ENCODE results near the gene BACH1.
"Not testable (repeated sequence)": the region's sequence is repeated elsewhere in the genome, so short reads cannot be mapped to it uniquely, and the experiment has no call there.

BACH1 gene

DNA sequence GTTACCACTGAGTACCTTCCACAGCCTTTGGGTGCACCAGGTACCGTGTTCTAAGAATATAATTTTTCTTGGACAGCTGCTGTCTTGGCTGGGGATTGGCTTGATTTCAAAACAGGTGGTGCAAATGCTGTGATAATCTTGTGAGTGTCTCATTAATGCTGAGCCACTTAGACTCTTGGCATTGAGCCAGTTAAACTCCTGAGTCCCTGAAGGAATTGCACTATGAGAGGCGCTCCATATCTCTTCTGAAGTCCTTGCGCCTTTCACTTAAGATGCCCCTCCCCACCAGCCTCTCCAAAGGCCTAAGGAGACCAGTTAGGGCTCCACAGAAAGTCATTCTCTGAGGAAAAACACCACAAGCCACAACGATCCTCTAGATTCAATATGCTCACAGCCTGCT is 51.0 kb downstream of the BACH1 start:
- DNase-seq, result no peak

DNA sequence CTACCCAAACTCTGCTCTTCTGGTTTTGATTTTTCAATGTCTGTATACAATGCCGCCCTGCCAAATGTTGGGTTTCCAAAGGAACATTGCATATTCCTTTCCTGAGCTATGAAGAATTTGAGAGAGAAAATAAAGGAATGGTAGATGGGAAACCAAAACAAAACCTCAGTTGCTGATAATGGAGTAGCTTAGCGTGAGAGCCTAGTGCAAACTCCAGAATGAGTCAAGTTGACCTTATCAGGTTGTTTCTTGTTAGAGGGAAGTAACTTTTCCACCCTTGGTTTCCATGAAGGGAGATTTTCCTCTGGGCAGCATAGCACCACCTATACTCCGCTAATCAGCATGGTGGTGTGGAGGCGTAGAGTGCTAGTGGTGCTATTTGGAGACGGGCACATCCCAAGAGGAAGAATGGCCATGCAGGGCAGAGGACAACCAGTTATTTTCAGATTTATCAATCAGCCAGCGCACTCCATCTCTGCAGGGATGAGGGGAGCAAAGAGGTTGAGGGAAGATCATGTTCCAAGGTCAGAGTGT is 51.6 kb downstream of the BACH1 start:
- no peak for DNase-seq

- no peak for DNase-seq
Observed at GRCh38 chr21:29351691-29352090, 53.0 kb downstream of the BACH1 start.

DNA sequence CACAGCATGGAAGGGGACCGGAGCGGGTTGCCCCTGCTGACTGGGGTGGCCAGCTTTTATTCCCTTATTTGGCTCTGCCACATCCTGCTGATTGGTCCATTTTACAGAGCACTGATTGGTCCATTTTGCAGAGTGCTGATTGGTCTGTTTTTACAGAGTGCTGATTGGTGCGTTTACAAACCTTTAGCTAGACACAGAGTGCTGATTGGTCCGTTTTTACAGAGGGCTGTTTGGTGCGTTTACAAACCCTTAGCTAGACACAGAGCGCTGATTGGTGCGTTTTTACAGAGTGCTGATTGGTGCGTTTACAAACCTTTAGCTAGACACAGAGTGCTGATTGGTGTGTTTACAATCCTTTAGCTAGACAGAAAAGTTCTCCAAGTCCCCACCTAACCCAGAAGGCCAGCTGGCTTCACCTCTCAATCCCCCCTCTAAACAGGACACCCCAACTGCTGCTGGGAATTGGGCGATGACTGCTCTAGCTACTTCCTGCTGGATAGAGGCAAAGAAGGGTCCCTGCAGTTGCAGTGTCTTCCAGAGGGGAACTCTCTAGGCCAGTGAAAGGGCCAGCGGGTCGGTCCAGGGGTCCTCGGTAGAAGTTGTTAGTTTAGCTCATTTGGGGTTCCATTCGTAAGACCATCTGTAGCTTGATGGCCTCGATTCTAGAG is 56.5 kb downstream of the BACH1 start:
- DNase-seq, result not testable (repeated sequence)

DNA sequence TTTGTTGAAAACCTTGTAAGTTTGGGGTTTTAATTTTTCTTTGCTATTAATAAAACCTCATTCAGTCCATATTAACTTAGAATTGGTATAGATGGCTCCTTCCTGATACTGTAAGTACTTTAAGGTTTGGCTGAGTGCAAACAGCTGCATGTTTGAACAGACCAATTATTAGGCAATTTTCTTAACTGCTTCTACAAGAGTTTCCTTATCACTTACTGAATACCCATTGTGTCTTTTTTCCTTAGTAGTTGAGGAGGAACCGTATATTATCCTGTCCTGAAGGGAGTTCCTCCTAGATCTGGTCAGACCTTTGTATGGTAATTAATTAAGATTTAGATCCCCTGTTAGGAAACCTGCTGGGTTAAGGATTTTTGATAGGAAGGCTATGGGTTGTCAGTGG is 57.6 kb downstream of the BACH1 start:
- not testable (repeated sequence) for DNase-seq

GRCh38 chr21:29356810-29357209 is 58.1 kb downstream of the BACH1 start:
- DNase-seq, result not testable (repeated sequence)

DNA sequence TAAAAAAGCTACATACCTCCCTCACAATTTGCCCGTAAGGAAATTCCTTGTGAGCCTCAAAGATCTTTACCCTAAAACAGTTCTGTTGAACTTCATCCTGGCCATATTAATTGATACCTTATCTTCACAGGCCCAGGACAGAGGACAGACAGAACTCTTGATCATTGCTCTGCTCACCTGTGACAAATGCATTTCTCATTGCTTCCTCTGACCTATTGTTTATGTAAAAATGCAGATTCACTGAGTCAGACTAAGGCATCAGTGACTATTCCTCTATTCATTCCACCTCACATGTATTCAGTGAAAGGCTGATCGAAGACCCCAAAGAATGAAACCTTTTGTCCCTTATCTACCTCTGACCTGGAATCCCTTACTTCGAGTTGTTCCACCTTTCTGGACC is 61.0 kb downstream of the BACH1 start:
- DNase-seq, result no peak

- DNase-seq, result no peak
Observed at GRCh38 chr21:29360799-29361765, 62.4 kb downstream of the BACH1 start.

- DNase-seq, result no peak
Observed at GRCh38 chr21:29362758-29363157, 64.0 kb downstream of the BACH1 start.

GRCh38 chr21:29365661-29366265 is 67.0 kb downstream of the BACH1 start:
- no peak for DNase-seq

DNA sequence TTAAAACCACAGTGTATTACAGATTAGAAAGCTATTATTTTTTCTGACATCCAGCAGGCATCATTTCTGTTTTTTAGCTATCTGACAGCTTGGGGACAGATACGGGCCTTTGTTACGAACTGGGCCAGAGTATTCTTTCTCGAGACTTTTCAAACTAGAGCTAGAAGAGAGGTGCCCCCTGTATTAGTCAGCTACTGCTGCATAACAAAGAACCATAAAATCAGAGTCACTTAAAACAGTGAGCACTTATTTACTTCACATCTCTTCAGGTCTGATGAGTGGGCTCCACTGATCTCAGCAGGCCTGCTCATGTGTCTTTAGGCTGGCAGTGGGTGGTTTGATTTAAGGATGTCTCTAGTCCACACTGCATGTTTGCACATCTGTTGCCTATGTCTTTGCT is 67.8 kb downstream of the BACH1 start:
- DNase-seq, result no peak

- no peak for DNase-seq
Observed at GRCh38 chr21:29367335-29367734, 68.6 kb downstream of the BACH1 start.

- DNase-seq, result no peak
Observed at GRCh38 chr21:29368906-29369305, 70.2 kb downstream of the BACH1 start.

DNA sequence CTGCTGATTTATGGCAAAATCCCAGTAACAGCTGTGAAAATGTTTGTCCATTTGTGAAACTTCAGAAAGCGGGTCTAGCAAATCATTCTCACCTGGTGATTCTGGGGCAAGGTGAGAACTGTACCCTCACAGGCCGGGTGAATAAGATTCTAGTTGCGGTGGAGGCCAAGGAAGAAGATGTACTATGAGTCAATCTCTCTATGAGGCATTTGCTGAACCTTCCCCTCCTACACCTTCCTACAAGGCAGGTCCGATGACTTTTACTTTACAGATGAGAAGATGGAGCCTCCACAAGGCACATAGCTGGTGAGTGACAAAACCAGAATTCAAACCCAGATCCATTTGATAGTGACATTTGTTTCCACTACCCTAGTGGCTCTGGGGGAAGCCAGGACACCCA is 72.7 kb downstream of the BACH1 start:
- DNase-seq, result no peak

DNA sequence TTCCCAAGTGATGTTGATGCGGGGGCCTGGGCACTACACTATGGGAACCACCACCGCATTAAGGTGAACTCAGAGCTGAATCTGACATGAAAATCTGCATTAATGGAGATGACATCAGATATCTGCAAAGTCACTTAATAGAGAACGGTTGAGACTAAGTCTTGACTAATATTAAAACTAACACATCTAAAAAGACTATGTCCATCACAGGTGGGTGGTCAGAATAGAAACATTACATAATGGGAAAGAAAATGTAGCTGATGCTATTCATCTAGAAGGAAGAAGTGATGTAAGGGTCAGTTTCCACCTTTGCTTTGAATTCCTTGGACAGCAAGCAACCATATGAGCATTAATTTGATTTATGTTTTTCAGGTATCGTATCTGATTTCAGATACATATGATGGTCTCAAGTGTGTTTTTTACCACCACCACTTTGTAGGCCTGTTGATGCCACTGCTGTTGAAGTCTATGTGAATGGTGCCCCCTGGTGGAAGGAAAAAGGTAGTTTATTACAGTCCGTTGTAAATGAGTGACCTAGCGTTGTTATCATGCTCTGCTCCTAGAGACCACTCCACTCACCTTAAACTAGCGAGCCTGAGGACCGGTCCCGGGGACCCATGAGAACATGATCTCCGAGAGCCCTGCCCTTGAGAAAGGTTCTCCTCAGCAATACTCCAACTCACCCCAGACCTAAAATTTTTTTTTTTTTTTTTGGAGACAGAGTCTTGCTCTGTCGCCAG is 73.5 kb downstream of the BACH1 start:
- peak; percentile 30 for DNase-seq

DNA sequence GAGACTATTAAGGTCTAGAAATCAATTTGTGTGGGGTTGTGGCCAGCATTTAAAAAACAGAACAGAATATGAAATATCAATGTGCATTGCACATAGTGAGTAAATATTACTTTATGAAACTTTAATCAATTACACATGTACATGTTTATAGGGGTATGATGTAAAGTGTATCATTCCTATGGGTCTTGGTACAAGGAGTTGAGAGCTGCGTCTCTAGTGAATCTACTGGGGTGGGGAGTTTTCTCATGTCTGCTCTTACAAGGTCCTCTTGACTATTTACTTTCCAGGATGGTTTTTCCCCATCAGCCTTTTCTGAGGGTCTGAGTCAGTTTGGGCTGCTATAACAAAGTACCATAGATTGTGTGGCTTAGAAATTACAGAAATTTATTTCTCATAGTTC is 75.8 kb downstream of the BACH1 start:
- DNase-seq, result no peak

DNA sequence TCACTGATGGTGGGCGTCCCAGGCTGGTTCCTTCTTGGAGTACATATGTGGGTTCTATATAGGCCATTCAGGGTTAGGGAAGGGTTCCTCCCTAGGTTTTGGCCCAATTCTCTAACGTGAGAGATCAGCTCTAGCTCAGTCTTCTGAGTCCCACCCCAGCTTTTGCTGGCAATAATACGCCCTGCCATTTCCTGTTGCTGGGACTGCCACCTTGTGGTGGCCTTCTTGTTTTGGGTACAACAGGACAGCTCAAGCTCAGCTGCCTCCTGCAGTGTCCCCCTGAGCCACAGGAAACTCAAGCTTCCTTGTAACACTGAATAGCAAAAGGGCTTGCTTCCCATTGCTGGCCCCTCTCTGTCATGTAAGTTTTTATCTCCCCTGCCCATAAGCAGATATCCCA is 77.8 kb downstream of the BACH1 start:
- DNase-seq, result peak; percentile 38

GRCh38 chr21:29377266-29377665 is 78.5 kb downstream of the BACH1 start:
- no peak for DNase-seq

GRCh38 chr21:29378832-29379231 is 80.1 kb downstream of the BACH1 start:
- DNase-seq, result no peak

DNA sequence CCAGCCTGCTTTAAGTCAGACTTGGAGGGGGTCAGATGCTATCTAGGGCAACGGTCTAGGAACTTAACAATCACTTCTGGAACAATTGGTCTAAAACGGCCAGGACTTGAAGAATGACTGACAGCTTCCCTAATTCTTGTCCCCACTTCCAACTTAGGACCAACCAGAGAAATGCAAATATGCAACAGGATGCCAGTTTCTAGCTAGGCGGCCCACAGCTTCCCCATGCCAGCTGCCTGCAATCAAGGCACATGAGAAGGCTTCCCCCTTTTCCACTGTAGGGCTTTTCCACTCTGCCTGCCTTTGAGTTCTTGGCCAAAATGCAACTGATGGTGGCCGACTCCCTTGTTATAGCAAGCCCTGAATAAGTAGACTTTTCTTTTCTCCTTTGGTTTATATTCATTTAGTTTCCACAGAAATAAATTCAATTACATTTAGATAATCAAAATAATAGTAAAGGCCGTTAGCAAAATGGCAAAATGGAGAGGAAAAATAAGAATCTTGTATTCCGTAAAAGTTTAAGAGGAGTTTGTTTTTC is 80.9 kb downstream of the BACH1 start:
- no peak for DNase-seq

DNA sequence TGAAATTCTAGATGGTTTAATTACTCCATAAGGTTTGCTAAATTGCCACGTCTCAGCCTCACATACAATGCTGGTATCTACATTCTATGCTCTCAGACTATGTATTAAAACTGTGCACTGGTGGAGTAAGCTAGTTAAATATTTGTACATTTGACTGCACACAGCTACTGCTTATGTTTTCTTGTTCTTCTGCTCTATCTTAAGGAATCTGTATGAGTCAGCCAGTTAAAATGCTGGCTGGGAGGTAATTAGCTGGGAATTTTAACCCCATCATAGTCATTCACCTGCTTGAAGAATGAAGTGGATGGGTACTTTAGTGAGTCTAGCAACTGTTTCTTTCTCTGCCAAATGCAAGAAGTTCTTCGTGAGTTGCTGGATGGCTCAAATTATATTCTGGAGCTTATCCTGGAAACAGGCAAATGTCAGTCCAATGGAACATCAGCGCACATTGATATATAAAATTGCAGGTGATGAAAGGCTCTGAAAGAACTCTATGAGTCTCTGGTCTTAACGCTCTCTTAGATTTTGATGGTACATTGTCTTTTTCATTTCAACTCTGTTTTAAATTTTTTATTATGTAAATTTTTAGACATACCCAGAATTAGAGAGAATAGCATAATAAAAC is 83.4 kb downstream of the BACH1 start:
- no peak for DNase-seq

All from activated CD4-positive, alpha-beta T cell treated with anti-CD3 and anti-CD28 coated beads, Interleukin-2, amount 50 U/mL, for 1 hour (primary cell).